ENCODE data around the gene NAP1L1.

The NAP1L1 gene

DNA sequence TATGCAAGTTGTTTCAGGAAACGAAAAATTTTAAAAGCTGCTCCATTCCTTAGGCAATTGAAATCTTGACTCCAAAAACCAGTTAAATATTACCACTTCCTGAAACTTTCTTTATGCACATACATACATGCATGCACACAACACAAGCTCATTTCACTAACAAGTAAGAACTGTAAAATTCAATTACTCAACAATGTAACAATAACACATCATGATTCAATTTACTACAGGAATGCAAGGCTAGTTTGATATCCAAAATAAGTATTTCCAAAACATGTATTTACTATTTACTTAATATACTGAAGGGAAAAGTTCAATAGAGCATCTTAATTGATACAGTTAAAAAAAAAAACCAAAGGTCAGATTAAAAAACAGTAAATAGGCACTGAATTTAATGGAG, 19.6 kb downstream of the NAP1L1 start:
- Histone ChIP-seq H3K9ac (ENCODE audit: insufficient read length) (no peak overlapping the region), H3K27ac (peak overlapping the region; percentile 65; the same call in 1 of the 2 replicates), H3K4me3 (no peak overlapping the region), H3K9me3 (ENCODE audit: low read depth, low read length) (peaks cover 30% of the 10 kb centered on the region), H3K36me3 (ENCODE audit: insufficient read depth, low read length) (peaks cover 100% of the 10 kb centered on the region)
- peak; percentile 39 for DNase-seq (ENCODE audit: low read depth, low spot score)
- TF ChIP-seq EZH2 (IDR thresholded peaks at IDR 0.05) (no peak), POLR2AphosphoS5 (IDR thresholded peaks at IDR 0.05; ENCODE audit: borderline replicate concordance, low read depth, low read length) (no peak)

DNA sequence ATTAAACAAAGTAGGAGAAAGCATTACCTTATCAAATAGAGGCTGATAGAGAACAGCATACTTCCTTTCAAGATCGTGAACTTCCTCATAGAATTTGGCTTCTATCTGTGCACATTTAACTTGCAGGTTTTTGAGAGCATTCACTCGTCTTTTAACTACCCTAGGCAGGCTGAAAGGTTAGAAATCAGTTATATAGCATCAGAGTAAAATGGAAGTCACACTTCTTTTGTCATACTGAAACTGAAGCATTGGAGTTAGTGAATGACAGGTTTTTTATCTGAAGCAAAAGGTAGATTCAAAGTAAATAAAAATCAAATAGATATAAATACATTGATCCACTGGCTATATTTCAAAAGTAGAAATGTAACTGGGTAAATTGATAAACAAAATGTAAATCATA, 24.4 kb downstream of the NAP1L1 start:
- H3K27ac ChIP-seq: no peak overlapping the region
- peaks cover 98% of the 10 kb centered on the region for H3K36me3 ChIP-seq (ENCODE audit: insufficient read depth, low read length)
- peaks cover 5% of the 10 kb centered on the region; the same call in 1 of the 2 replicates for H3K9me3 ChIP-seq (ENCODE audit: low read depth, low read length)
- H3K9ac ChIP-seq (ENCODE audit: insufficient read length): no peak overlapping the region
- H3K4me3 ChIP-seq: no peak overlapping the region
- no peak for DNase-seq (ENCODE audit: low read depth, low spot score)
- TF ChIP-seq POLR2AphosphoS5 (IDR thresholded peaks at IDR 0.05; ENCODE audit: borderline replicate concordance, low read depth, low read length) (no peak), EZH2 (IDR thresholded peaks at IDR 0.05) (no peak), FOXP2 (optimal IDR thresholded peaks at IDR 0.05; ENCODE audit: control extremely low read depth, extremely low read length, insufficient read depth) (no peak)

DNA sequence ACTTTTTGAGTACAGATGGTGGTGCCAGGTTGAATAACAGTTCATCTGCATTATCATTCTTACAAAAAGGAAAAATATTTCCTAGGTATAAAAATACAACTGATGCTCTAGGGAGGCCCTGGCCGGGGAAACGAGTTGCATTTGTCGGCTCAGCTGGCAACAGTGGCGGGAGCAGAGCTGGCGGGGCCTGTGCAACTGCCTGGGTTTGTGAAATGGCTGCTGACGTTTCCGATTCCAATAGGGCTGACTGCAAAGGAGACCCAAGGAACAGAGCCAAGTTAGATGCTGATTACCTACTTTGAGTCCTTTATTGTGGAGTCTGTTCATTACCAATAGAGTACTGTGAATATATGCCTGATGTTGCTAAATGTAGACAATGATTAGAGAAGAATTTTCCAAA, 27.2 kb downstream of the NAP1L1 start:
- no peak overlapping the region for H3K9ac ChIP-seq (ENCODE audit: insufficient read length)
- peaks cover 97% of the 10 kb centered on the region for H3K36me3 ChIP-seq (ENCODE audit: insufficient read depth, low read length)
- no peak for DNase-seq (ENCODE audit: low read depth, low spot score)
- H3K4me3 ChIP-seq: no peak overlapping the region
- H3K27ac ChIP-seq: no peak overlapping the region
- H3K9me3 ChIP-seq (ENCODE audit: low read depth, low read length): no peaks in the 10 kb centered on the region
- TF ChIP-seq EZH2 (IDR thresholded peaks at IDR 0.05) (no peak), FOXP2 (optimal IDR thresholded peaks at IDR 0.05; ENCODE audit: control extremely low read depth, extremely low read length, insufficient read depth) (no peak), POLR2AphosphoS5 (IDR thresholded peaks at IDR 0.05; ENCODE audit: borderline replicate concordance, low read depth, low read length) (no peak)

DNA sequence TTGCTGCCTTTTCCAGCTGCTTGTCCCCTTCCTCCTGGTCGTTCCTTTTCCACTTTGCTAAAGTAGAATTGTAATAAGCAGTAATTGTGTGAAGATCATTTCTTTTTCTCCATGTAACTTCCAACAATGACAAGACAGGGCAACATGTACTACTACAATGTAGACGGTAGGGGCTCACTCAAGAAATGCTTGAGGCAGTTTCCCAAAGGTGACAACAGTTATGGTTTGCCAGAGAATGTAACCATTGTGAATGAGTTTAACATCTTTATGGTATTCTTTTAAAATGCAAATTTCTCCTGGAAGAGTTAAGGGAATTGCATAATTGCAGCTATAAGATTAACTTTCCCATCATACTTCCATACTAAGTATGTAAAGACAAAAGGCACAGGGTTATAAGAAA, 29.1 kb downstream of the NAP1L1 start:
- no peak for TF ChIP-seq FOXP2 (optimal IDR thresholded peaks at IDR 0.05; ENCODE audit: control extremely low read depth, extremely low read length, insufficient read depth)
- TF ChIP-seq EZH2 (IDR thresholded peaks at IDR 0.05): no peak
- TF ChIP-seq POLR2AphosphoS5 (IDR thresholded peaks at IDR 0.05; ENCODE audit: borderline replicate concordance, low read depth, low read length): no peak
- no peak overlapping the region for H3K9ac ChIP-seq (ENCODE audit: insufficient read length)
- H3K9me3 ChIP-seq (ENCODE audit: low read depth, low read length): no peaks in the 10 kb centered on the region
- H3K36me3 ChIP-seq (ENCODE audit: insufficient read depth, low read length): peaks cover 96% of the 10 kb centered on the region
- no peak overlapping the region for H3K4me3 ChIP-seq
- H3K27ac ChIP-seq: no peak overlapping the region
- DNase-seq (ENCODE audit: low read depth, low spot score): no peak

DNA sequence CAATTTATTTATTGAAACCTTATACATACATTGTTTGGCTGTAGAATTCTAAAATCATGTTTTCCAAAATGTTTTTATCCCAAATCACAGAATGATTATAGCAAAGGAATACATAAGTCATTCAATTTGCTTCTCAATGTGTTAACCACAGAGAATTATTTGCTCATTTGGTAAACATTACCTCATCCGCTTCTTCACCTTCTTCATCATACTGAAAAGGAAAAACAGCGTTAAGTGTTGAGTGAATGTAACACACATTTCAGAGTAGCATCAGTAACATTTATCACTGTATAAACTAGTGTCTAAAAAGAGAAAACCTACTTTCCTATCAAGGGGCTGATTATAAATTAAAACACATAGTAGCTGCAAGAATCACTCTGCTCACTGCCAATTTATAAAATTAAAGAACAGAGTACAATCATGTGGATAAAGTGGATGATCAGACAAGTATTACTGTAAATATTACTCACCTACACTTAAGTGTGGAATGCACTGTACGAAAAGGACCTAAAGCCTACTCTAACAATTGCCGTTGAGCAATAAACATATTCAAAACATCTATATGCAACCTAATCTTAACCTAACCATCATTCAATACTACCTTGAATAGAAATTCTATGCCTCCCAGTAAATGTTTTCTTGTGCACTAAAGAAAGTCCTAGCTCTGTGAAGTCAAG, 34.8 kb downstream of the NAP1L1 start:
- no peak for DNase-seq (ENCODE audit: low read depth, low spot score)
- no peak overlapping the region for H3K27ac ChIP-seq
- no peak overlapping the region for H3K4me3 ChIP-seq
- no peak overlapping the region for H3K9ac ChIP-seq (ENCODE audit: insufficient read length)
- peaks cover 95% of the 10 kb centered on the region for H3K36me3 ChIP-seq (ENCODE audit: insufficient read depth, low read length)
- no peak for TF ChIP-seq POLR2AphosphoS5 (IDR thresholded peaks at IDR 0.05; ENCODE audit: borderline replicate concordance, low read depth, low read length)
- TF ChIP-seq FOXP2 (optimal IDR thresholded peaks at IDR 0.05; ENCODE audit: control extremely low read depth, extremely low read length, insufficient read depth): no peak
- no peak for TF ChIP-seq EZH2 (IDR thresholded peaks at IDR 0.05)
- H3K9me3 ChIP-seq (ENCODE audit: low read depth, low read length): no peaks in the 10 kb centered on the region

DNA sequence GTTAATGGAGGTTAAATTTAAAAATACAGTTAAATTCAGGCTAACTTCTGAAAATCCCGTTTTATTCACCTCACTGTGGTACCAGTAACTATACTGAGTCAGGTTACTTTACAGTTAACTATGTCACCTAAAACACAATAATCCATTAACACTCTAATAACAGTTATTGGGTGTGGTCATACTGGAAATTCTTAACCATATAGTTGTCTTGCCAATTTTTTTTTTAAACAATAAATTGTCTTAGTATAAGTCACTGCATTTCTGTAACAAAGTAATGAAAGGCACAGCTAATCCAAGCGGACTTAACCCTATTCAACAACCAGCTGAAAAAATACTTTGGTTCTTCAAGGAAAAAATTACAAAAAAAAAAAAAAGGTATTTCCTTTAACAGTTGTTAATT, 36.7 kb downstream of the NAP1L1 start:
- Histone ChIP-seq H3K9me3 (ENCODE audit: low read depth, low read length) (no peaks in the 10 kb centered on the region), H3K4me3 (no peak overlapping the region), H3K27ac (no peak overlapping the region), H3K9ac (ENCODE audit: insufficient read length) (no peak overlapping the region), H3K36me3 (ENCODE audit: insufficient read depth, low read length) (peaks cover 92% of the 10 kb centered on the region)
- no peak for DNase-seq (ENCODE audit: low read depth, low spot score)
- TF ChIP-seq FOXP2 (optimal IDR thresholded peaks at IDR 0.05; ENCODE audit: control extremely low read depth, extremely low read length, insufficient read depth) (no peak), EZH2 (IDR thresholded peaks at IDR 0.05) (no peak), POLR2AphosphoS5 (IDR thresholded peaks at IDR 0.05; ENCODE audit: borderline replicate concordance, low read depth, low read length) (no peak)

DNA sequence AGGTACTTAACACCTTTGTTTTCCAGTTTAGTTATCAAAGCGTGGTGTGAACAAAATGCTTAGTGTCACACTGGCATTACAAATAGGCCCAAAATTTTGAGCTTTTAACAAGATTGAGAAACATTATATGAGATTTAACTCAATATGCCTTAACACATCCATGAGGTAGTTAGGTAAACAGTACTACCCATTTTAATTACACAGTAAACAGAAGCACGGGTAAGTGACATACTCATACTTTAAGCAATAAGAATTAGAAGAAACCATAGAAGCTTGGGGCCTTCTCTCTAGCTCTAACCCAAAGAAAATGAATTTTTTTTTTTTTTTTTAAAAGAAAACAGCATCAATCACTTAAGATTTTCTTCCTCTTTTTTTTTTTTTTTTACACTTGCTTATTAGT, 37.4 kb downstream of the NAP1L1 start:
- DNase-seq (ENCODE audit: low read depth, low spot score): no peak
- no peak overlapping the region for H3K9ac ChIP-seq (ENCODE audit: insufficient read length)
- no peak for TF ChIP-seq POLR2AphosphoS5 (IDR thresholded peaks at IDR 0.05; ENCODE audit: borderline replicate concordance, low read depth, low read length)
- TF ChIP-seq EZH2 (IDR thresholded peaks at IDR 0.05): no peak
- no peak for TF ChIP-seq FOXP2 (optimal IDR thresholded peaks at IDR 0.05; ENCODE audit: control extremely low read depth, extremely low read length, insufficient read depth)
- peaks cover 85% of the 10 kb centered on the region for H3K36me3 ChIP-seq (ENCODE audit: insufficient read depth, low read length)
- H3K4me3 ChIP-seq: no peak overlapping the region
- H3K27ac ChIP-seq: no peak overlapping the region
- no peaks in the 10 kb centered on the region for H3K9me3 ChIP-seq (ENCODE audit: low read depth, low read length)

DNA sequence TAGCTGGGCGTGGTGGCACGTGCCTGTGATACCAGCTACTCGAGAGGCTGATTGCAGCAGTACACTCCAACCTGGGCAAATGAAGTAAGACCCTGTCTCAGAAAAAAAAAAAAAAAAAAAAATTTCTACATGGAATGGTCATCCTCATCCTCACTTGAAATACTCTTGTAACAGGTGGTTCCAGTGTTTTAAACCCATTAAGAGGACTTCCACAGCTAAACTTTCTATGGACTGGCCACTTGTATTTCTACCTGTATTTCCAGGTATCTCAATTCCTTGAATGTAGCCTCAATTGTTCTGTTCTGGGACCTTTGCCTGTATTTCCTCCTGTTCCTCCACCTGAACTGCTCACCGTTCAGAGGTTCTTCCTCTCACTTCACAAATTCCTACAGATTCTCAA, 41.1 kb downstream of the NAP1L1 start:
- H3K36me3 ChIP-seq (ENCODE audit: insufficient read depth, low read length): peaks cover 49% of the 10 kb centered on the region
- DNase-seq (ENCODE audit: low read depth, low spot score): no peak

DNA sequence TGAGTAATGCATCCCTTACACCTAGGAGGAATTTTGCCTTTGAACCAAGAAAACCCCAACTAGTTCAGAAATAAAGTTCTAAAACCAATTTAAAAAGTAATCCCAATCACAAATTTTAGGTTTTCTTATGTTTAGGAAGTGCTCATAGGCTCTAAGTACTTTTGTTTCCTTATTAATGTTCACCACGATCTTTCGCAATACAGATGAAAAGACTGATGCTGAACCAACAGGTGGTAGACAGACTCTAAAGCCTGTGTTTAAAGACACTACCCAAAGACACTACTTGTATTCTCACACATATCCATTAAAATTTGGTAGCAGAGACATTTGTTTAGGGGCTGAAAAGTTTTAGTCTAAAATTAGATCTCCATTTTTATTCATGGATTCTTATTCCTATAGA, 42.3 kb downstream of the NAP1L1 start:
- no peak overlapping the region for H3K27ac ChIP-seq
- no peak overlapping the region for H3K4me3 ChIP-seq
- H3K36me3 ChIP-seq (ENCODE audit: insufficient read depth, low read length): peaks cover 39% of the 10 kb centered on the region
- TF ChIP-seq FOXP2 (optimal IDR thresholded peaks at IDR 0.05; ENCODE audit: control extremely low read depth, extremely low read length, insufficient read depth) (no peak), POLR2AphosphoS5 (IDR thresholded peaks at IDR 0.05; ENCODE audit: borderline replicate concordance, low read depth, low read length) (no peak), EZH2 (IDR thresholded peaks at IDR 0.05) (no peak)
- no peak overlapping the region for H3K9ac ChIP-seq (ENCODE audit: insufficient read length)
- no peaks in the 10 kb centered on the region for H3K9me3 ChIP-seq (ENCODE audit: low read depth, low read length)
- no peak for DNase-seq (ENCODE audit: low read depth, low spot score)

More for the DNA sequence above, 41.1 kb downstream of the NAP1L1 start:
- H3K9ac ChIP-seq (ENCODE audit: insufficient read length): no peak overlapping the region
- TF ChIP-seq FOXP2 (optimal IDR thresholded peaks at IDR 0.05; ENCODE audit: control extremely low read depth, extremely low read length, insufficient read depth): no peak
- TF ChIP-seq POLR2AphosphoS5 (IDR thresholded peaks at IDR 0.05; ENCODE audit: borderline replicate concordance, low read depth, low read length): no peak
- no peak for TF ChIP-seq EZH2 (IDR thresholded peaks at IDR 0.05)
- no peaks in the 10 kb centered on the region for H3K9me3 ChIP-seq (ENCODE audit: low read depth, low read length)
- H3K4me3 ChIP-seq: no peak overlapping the region
- H3K27ac ChIP-seq: no peak overlapping the region
